Measurements from ENCODE around the gene FZD10.

DNA sequence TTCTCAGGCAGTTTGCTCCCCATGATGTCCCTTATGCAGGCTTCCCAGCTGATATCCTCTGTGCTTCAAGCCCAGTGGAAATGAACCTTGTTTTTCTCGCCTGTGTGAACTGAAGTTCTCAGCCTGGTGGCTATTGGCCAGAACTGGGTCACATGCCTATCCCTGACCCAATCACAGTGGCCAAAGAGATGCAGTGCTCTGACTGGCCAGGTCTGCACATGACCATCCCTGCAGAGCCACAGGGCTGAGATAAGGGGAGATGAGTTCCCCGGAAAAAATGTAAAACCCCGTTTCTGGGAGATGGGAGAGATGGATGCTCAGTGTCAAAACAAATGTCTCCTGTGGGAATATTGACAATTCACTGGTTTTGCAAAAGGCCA, 34.7 kb upstream of the FZD10 start:
- TF ChIP-seq EZH2 (IDR thresholded peaks at IDR 0.05): no peak
- TF ChIP-seq POLR2A (IDR thresholded peaks at IDR 0.05; ENCODE audit: borderline replicate concordance, extremely low read depth, insufficient read depth, insufficient read length): no peak
- no peak for TF ChIP-seq JUND (IDR thresholded peaks at IDR 0.05)
- no peak for TF ChIP-seq EGR1 (IDR thresholded peaks at IDR 0.05; ENCODE audit: low read depth)

All from HCT116 (cell line).